ENCODE measurements around the gene NID2. TPM values are rescaled to one million over a fixed set of nuclear protein-coding genes. Genes with fewer than 3 reads are reported as not detected.

The NID2 gene
- total and polyA plus RNA-seq, 2 experiments from 2014 or later = 179 to 538 TPM

Other genes with a start within 250 kb of the NID2 start
- 3.3 and 3.6 TPM in 2 replicates for gene GNG2, start 208.4 kb downstream of the NID2 start, total RNA-seq
- gene GNG2, start 208.4 kb downstream of the NID2 start, polyA plus RNA-seq = 4.5 and 4.9 TPM in 2 replicates
- gene RTRAF, start 79.5 kb downstream of the NID2 start, total RNA-seq = 60.6 and 129 TPM in 2 replicates
- 309 and 332 TPM in 2 replicates for gene RTRAF, start 79.5 kb downstream of the NID2 start, polyA plus RNA-seq
- not detected in 2 replicates for gene PTGDR, start 198.6 kb upstream of the NID2 start, total RNA-seq
- gene PTGDR, start 198.6 kb upstream of the NID2 start, polyA plus RNA-seq = not detected in 2 replicates
- gene PTGER2, start 245.3 kb upstream of the NID2 start, total RNA-seq = not detected in 2 replicates
- gene PTGER2, start 245.3 kb upstream of the NID2 start, polyA plus RNA-seq = not detected in 2 replicates

Measured in cardiac muscle cell (in vitro differentiated cells and primary cell).